Measurements from ENCODE around the gene TBX20.

GRCh38 chr7:35254496-35255442 lies 869 bp upstream of the TBX20 start:
- TF ChIP-seq SIN3A (IDR thresholded peaks at IDR 0.05; ENCODE audit: borderline replicate concordance, insufficient read depth, low read length) (no peak), TAF1 (IDR thresholded peaks at IDR 0.05; ENCODE audit: borderline replicate concordance, insufficient read depth, low read length) (no peak)

Data from PFSK-1 (cell line).